Neural crest cell (in vitro differentiated cells): ENCODE measurements around the gene NFU1. TPM values are rescaled to one million over a fixed set of nuclear protein-coding genes. Genes with fewer than 3 reads are reported as not detected.
A peak's percentile ranks its signal among the peaks of the same experiment; 100 is the strongest.

Experiments used
- DNase-seq: peaks from one replicate; pipeline ENCODE4 v3.0.0; 2021; ENCODE audit warnings: low read depth, mixed read lengths, low spot score
- H3K27ac Mint-ChIP-seq: one replicate; pipeline ENCODE4 v1.8.0; 2021; ENCODE audit warnings: mild to moderate bottlenecking, mixed read lengths; ENCODE audit not compliant: unreplicated experiment
- H3K27me3 Mint-ChIP-seq: 2 replicates; pipeline ENCODE4 v1.8.0; 2021; ENCODE audit warnings: low read depth, mild to moderate bottlenecking, mixed read lengths
- H3K36me3 Mint-ChIP-seq: 2 replicates; pipeline ENCODE4 v1.8.0; 2021; ENCODE audit warnings: low read depth, mild to moderate bottlenecking, mixed read lengths
- H3K4me1 Mint-ChIP-seq: 2 replicates; pipeline ENCODE4 v1.8.0; 2021; ENCODE audit warnings: mixed read lengths
- H3K4me3 Mint-ChIP-seq: one replicate; pipeline ENCODE4 v1.8.0; 2021; ENCODE audit warnings: mild to moderate bottlenecking, mixed read lengths
- H3K9me3 Mint-ChIP-seq: 2 replicates; pipeline ENCODE4 v1.8.0; 2021; ENCODE audit warnings: mixed read lengths
- CTCF ChIP-seq: fragments of 200-600 bp; sonication (generic); conservative IDR thresholded peaks from 2 replicates; pipeline ENCODE4 v1.5.0; 2021; ENCODE audit warnings: antibody characterized with exemption, mild to moderate bottlenecking
- total RNA-seq: library from RNA; stranded (reverse); gene quantifications from 2 replicates; pipeline ENCODE4 v1.2.1, GENCODE V29; 2021

Gene NFU1
- total RNA-seq, 1 donor from 2014 or later = 42.7 TPM

- H3K4me1 Mint-ChIP-seq = peaks cover 26% of the 10 kb centered on the region
- H3K36me3 Mint-ChIP-seq = no peaks in the 10 kb centered on the region
- no peak for DNase-seq
- no peak for TF ChIP-seq CTCF
- H3K27me3 Mint-ChIP-seq = no peaks in the 10 kb centered on the region
- H3K4me3 Mint-ChIP-seq = peak overlapping the region; percentile 99
- peak overlapping the region; percentile 96 for H3K27ac Mint-ChIP-seq
- peaks cover 7% of the 10 kb centered on the region for H3K9me3 Mint-ChIP-seq
Observed at GRCh38 chr2:69437751-69438154, 518 bp upstream of the NFU1 start.

- TF ChIP-seq CTCF = no peak
- Mint-ChIP-seq H3K27me3 (no peaks in the 10 kb centered on the region), H3K27ac (peak overlapping the region; percentile 95), H3K9me3 (peaks cover 7% of the 10 kb centered on the region), H3K4me3 (peak overlapping the region; percentile 99), H3K36me3 (no peaks in the 10 kb centered on the region), H3K4me1 (peaks cover 26% of the 10 kb centered on the region)
- DNase-seq = no peak
Observed at GRCh38 chr2:69436596-69436937, 668 bp downstream of the NFU1 start.

GRCh38 chr2:69434753-69435152, 2.5 kb downstream of the NFU1 start:
- DNase-seq = no peak
- H3K9me3 Mint-ChIP-seq = peaks cover 7% of the 10 kb centered on the region
- H3K36me3 Mint-ChIP-seq = no peaks in the 10 kb centered on the region
- H3K4me1 Mint-ChIP-seq = peaks cover 26% of the 10 kb centered on the region
- TF ChIP-seq CTCF = no peak
- peak overlapping the region; percentile 99 for H3K4me3 Mint-ChIP-seq
- peak overlapping the region; percentile 40 for H3K27ac Mint-ChIP-seq
- H3K27me3 Mint-ChIP-seq = no peaks in the 10 kb centered on the region

- TF ChIP-seq CTCF = no peak
- no peaks in the 10 kb centered on the region for H3K27me3 Mint-ChIP-seq
- H3K9me3 Mint-ChIP-seq = no peaks in the 10 kb centered on the region
- no peak overlapping the region for H3K4me3 Mint-ChIP-seq
- no peaks in the 10 kb centered on the region for H3K36me3 Mint-ChIP-seq
- DNase-seq = no peak
- H3K27ac Mint-ChIP-seq = no peak overlapping the region
- peaks cover 2% of the 10 kb centered on the region for H3K4me1 Mint-ChIP-seq
Observed at GRCh38 chr2:69429491-69430183, 7.6 kb downstream of the NFU1 start.

GRCh38 chr2:69428981-69429380, 8.3 kb downstream of the NFU1 start:
- H3K27ac Mint-ChIP-seq = no peak overlapping the region
- DNase-seq = no peak
- no peak overlapping the region for H3K4me3 Mint-ChIP-seq
- H3K36me3 Mint-ChIP-seq = no peaks in the 10 kb centered on the region
- no peaks in the 10 kb centered on the region for H3K4me1 Mint-ChIP-seq
- TF ChIP-seq CTCF = no peak
- H3K27me3 Mint-ChIP-seq = no peaks in the 10 kb centered on the region
- no peaks in the 10 kb centered on the region for H3K9me3 Mint-ChIP-seq
